Measurements from ENCODE around the gene SPATA24.
"Not testable (repeated sequence)": the region's sequence is repeated elsewhere in the genome, so short reads cannot be mapped to it uniquely, and the experiment has no call there.

- not testable (repeated sequence) for TF ChIP-seq CTCF (IDR thresholded peaks at IDR 0.05); ZFX (IDR thresholded peaks at IDR 0.05; ENCODE audit: borderline replicate concordance)
Measured at GRCh38 chr5:139386956-139387355, 16.9 kb downstream of the SPATA24 start.
